GM12865 (cell line): Measurements from ENCODE around the gene GOLGA8K.
"Not testable (repeated sequence)": the region's sequence is repeated elsewhere in the genome, so short reads cannot be mapped to it uniquely, and the experiment has no call there.

ENCODE experiments used
- DNase-seq: peaks from one replicate; pipeline ENCODE4 v3.0.0; 2010; ENCODE audit warnings: low read depth
- H3K4me3 ChIP-seq: 2 replicates; pipeline ENCODE4 v1.5.1; 2011; ENCODE audit warnings: mild to moderate bottlenecking, low read depth, low read length, control low read depth

GOLGA8K gene

GRCh38 chr15:32403192-32403591 lies at the start of gene GOLGA8K:
TSS of gene GOLGA8K (minus strand) at chr15:32403292. CDS start at chr15:32403194, 98 bp downstream.
- not testable (repeated sequence) for DNase-seq, H3K4me3 ChIP-seq

- H3K4me3 ChIP-seq, DNase-seq: not testable (repeated sequence)
Measured at GRCh38 chr15:32440445-32440977, 37.4 kb upstream of the GOLGA8K start.

- DNase-seq, H3K4me3 ChIP-seq: not testable (repeated sequence)
Measured at GRCh38 chr15:32434102-32434963, 31.2 kb upstream of the GOLGA8K start.

- not testable (repeated sequence) for DNase-seq, H3K4me3 ChIP-seq
Measured at GRCh38 chr15:32427635-32428034, 24.5 kb upstream of the GOLGA8K start.

- DNase-seq, H3K4me3 ChIP-seq: not testable (repeated sequence)
Measured at GRCh38 chr15:32426511-32426910, 23.4 kb upstream of the GOLGA8K start.

- not testable (repeated sequence) for DNase-seq, H3K4me3 ChIP-seq
Measured at GRCh38 chr15:32407903-32408302, 4.8 kb upstream of the GOLGA8K start.

- H3K4me3 ChIP-seq, DNase-seq: not testable (repeated sequence)
Measured at GRCh38 chr15:32396522-32396921, 6.6 kb downstream of the GOLGA8K start.

- not testable (repeated sequence) for DNase-seq, H3K4me3 ChIP-seq
Measured at GRCh38 chr15:32394745-32395144, 8.3 kb downstream of the GOLGA8K start.

- not testable (repeated sequence) for H3K4me3 ChIP-seq, DNase-seq
Measured at GRCh38 chr15:32388050-32388648, 14.9 kb downstream of the GOLGA8K start.

GRCh38 chr15:32385823-32386495 lies 17.1 kb downstream of the GOLGA8K start:
- DNase-seq, H3K4me3 ChIP-seq: not testable (repeated sequence)

GRCh38 chr15:32374185-32374584 lies 28.9 kb downstream of the GOLGA8K start:
- H3K4me3 ChIP-seq: not testable (repeated sequence)

GRCh38 chr15:32373707-32374106 lies 29.4 kb downstream of the GOLGA8K start:
- H3K4me3 ChIP-seq, DNase-seq: not testable (repeated sequence)

More at GRCh38 chr15:32374185-32374584, 28.9 kb downstream of the GOLGA8K start:
- DNase-seq: not testable (repeated sequence)

GRCh38 chr15:32372075-32372474 lies 31.0 kb downstream of the GOLGA8K start:
- not testable (repeated sequence) for H3K4me3 ChIP-seq, DNase-seq

- DNase-seq, H3K4me3 ChIP-seq: not testable (repeated sequence)
Measured at GRCh38 chr15:32370526-32370925, 32.6 kb downstream of the GOLGA8K start.

GRCh38 chr15:32370064-32370463 lies 33.0 kb downstream of the GOLGA8K start:
- not testable (repeated sequence) for H3K4me3 ChIP-seq, DNase-seq

GRCh38 chr15:32366492-32366891 lies 36.6 kb downstream of the GOLGA8K start:
- not testable (repeated sequence) for H3K4me3 ChIP-seq, DNase-seq

GRCh38 chr15:32365955-32366354 lies 37.1 kb downstream of the GOLGA8K start:
- DNase-seq, H3K4me3 ChIP-seq: not testable (repeated sequence)

- DNase-seq, H3K4me3 ChIP-seq: not testable (repeated sequence)
Measured at GRCh38 chr15:32364944-32365343, 38.1 kb downstream of the GOLGA8K start.

GRCh38 chr15:32363449-32363848 lies 39.6 kb downstream of the GOLGA8K start:
- not testable (repeated sequence) for DNase-seq, H3K4me3 ChIP-seq
